SU-DHL-6 (cell line): ENCODE measurements around the gene TMEM200B.

ENCODE experiments used
- EZH2phosphoT487 ChIP-seq: fragments of 200-600 bp; sonication (generic), shearing (Covaris generic); conservative IDR thresholded peaks from 2 replicates; pipeline ENCODE4 v1.6.1; 2018; ENCODE audit warnings: mild to moderate bottlenecking, antibody characterized with exemption, low read length, moderate library complexity, mixed read lengths
- TF ChIP-seq, protein P1 (sequence below): fragments of 200-600 bp; sonication (generic); IDR thresholded peaks from one replicate; pipeline ENCODE4 v1.5.1; 2017; ENCODE audit warnings: antibody characterized with exemption, mild to moderate bottlenecking, low read length, moderate library complexity; ENCODE audit not compliant: insufficient read depth, poor library complexity, severe bottlenecking

GRCh38 chr1:29113413-29114117, 10.1 kb downstream of the TMEM200B start:
- TF ChIP-seq, protein P1, sequence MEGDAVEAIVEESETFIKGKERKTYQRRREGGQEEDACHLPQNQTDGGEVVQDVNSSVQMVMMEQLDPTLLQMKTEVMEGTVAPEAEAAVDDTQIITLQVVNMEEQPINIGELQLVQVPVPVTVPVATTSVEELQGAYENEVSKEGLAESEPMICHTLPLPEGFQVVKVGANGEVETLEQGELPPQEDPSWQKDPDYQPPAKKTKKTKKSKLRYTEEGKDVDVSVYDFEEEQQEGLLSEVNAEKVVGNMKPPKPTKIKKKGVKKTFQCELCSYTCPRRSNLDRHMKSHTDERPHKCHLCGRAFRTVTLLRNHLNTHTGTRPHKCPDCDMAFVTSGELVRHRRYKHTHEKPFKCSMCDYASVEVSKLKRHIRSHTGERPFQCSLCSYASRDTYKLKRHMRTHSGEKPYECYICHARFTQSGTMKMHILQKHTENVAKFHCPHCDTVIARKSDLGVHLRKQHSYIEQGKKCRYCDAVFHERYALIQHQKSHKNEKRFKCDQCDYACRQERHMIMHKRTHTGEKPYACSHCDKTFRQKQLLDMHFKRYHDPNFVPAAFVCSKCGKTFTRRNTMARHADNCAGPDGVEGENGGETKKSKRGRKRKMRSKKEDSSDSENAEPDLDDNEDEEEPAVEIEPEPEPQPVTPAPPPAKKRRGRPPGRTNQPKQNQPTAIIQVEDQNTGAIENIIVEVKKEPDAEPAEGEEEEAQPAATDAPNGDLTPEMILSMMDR: no peak
- TF ChIP-seq EZH2phosphoT487: no peak
